ENCODE data around the gene TAAR9.

Gene TAAR9

GRCh38 chr6:132505158-132505557, 32.9 kb upstream of the TAAR9 start:
- ChIA-PET CTCF (interaction anchor here (1.0 to 1.7 kb wide), 3 partner anchors 21 to 225 kb away, joined by 4 to 8 read pairs (median 5); no protein-coding TSS in a partner anchor), POLR2A (no interaction called here)
- TF ChIP-seq CTCF (IDR thresholded peaks at IDR 0.05; ENCODE audit: insufficient read depth, low read length, missing control alignments) = no peak
- no peak overlapping the region for H3K4me3 ChIP-seq (ENCODE audit: low read depth, low read length)
- DNase-seq (ENCODE audit: low read depth, low spot score) = no peak

GRCh38 chr6:132506461-132506860, 31.6 kb upstream of the TAAR9 start:
- ChIA-PET CTCF (no interaction called here), POLR2A (no interaction called here)
- H3K4me3 ChIP-seq (ENCODE audit: low read depth, low read length) = no peak overlapping the region
- TF ChIP-seq CTCF (IDR thresholded peaks at IDR 0.05; ENCODE audit: insufficient read depth, low read length, missing control alignments) = no peak
- DNase-seq (ENCODE audit: low read depth, low spot score) = no peak

GRCh38 chr6:132506869-132507808, 30.9 kb upstream of the TAAR9 start:
- no peak overlapping the region for H3K4me3 ChIP-seq (ENCODE audit: low read depth, low read length)
- no peak for TF ChIP-seq CTCF (IDR thresholded peaks at IDR 0.05; ENCODE audit: insufficient read depth, low read length, missing control alignments)
- ChIA-PET POLR2A (no interaction called here), CTCF (no interaction called here)
- DNase-seq (ENCODE audit: low read depth, low spot score) = no peak

- POLR2A ChIA-PET = no interaction called here
- DNase-seq (ENCODE audit: low read depth, low spot score) = no peak
- no peak overlapping the region for H3K4me3 ChIP-seq (ENCODE audit: low read depth, low read length)
- CTCF ChIA-PET = interaction anchor here (2.4 kb wide), 1 partner anchor 232 kb away, joined by 11 read pairs; no protein-coding TSS in a partner anchor
- no peak for TF ChIP-seq CTCF (IDR thresholded peaks at IDR 0.05; ENCODE audit: insufficient read depth, low read length, missing control alignments)
These were observed 26.8 kb upstream of the TAAR9 start for GRCh38 chr6:132511210-132511830.

- ChIA-PET CTCF (interaction anchor here (1.1 to 1.6 kb wide), 2 partner anchors 232 to 286 kb away, joined by 3 to 9 read pairs; partner anchors contain the start of gene SLC18B1), POLR2A (interaction anchor here (1.7 kb wide), 1 partner anchor 303 kb away, joined by 14 read pairs; the partner anchor contains the start of gene RPS12)
- H3K4me3 ChIP-seq (ENCODE audit: low read depth, low read length) = peak overlapping the region; percentile 81
- no peak for DNase-seq (ENCODE audit: low read depth, low spot score)
- TF ChIP-seq CTCF (IDR thresholded peaks at IDR 0.05; ENCODE audit: insufficient read depth, low read length, missing control alignments) = no peak
These were observed 26.3 kb upstream of the TAAR9 start for GRCh38 chr6:132511831-132512220.

- CTCF ChIA-PET = interaction anchor here (1.0 to 1.6 kb wide), 8 partner anchors 11 to 286 kb away, joined by 3 to 9 read pairs (median 4); partner anchors contain the start of gene SLC18B1
- POLR2A ChIA-PET = interaction anchor here (0.8 to 1.7 kb wide), 2 partner anchors 28 to 303 kb away, joined by 3 to 14 read pairs; partner anchors contain the start of gene RPS12
- TF ChIP-seq CTCF (IDR thresholded peaks at IDR 0.05; ENCODE audit: insufficient read depth, low read length, missing control alignments) = no peak
- DNase-seq (ENCODE audit: low read depth, low spot score) = no peak
- peak overlapping the region; percentile 81 for H3K4me3 ChIP-seq (ENCODE audit: low read depth, low read length)
These were observed 25.8 kb upstream of the TAAR9 start for GRCh38 chr6:132512342-132512637.

Data from AG04449 (cell line).